ENCODE data around the gene B3GALT6. TPM values are rescaled to one million over a fixed set of nuclear protein-coding genes. Genes with fewer than 3 reads are reported as not detected.

The B3GALT6 gene
- polyA plus RNA-seq, 4 donors: 15.8 to 22.2 (median 20.6) TPM

GRCh38 chr1:1259540-1259939 is 27.5 kb downstream of the B3GALT6 start:
- no peak for DNase-seq (ENCODE audit: low read depth in 4 of 4, low spot score in 3 of 4)

DNA sequence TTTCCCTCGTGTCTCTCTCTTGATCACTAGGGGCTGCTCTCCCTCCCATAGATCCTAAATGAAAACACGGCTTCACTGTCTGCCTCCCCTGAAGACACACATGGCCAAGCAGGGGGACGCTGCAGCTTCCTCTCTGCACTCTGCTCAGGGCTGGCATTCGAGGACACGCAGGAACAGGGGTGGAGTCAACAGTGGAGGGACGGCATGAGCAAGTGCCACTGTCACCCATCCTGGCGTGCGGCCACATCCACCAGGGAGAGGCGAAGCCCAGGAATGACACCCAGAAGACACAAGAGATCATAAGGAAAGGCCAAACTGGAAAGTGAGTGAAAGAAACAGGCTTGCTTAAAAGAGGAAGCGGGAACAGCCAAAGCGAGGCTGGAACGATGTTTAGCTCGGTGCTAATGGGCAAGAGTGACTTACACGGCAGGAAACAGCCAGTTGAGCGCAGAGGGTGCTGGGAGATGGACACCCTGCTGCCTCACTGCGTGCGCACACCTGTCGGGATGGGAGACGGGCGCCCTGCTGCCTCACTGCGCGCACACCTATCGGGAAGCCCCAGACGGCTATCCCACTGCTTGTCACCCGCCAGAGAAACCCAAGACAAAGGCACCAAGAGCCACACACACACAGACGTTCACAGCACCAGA is 28.0 kb downstream of the B3GALT6 start:
- no peak for DNase-seq (ENCODE audit: low read depth in 4 of 4, low spot score in 3 of 4)

GRCh38 chr1:1260843-1261560 is 29.0 kb downstream of the B3GALT6 start:
- no peak for DNase-seq (ENCODE audit: low read depth in 4 of 4, low spot score in 3 of 4)

- DNase-seq (ENCODE audit: low read depth in 4 of 4, low spot score in 3 of 4): no peak
Measured at GRCh38 chr1:1262071-1262470, 30.0 kb downstream of the B3GALT6 start.

DNA sequence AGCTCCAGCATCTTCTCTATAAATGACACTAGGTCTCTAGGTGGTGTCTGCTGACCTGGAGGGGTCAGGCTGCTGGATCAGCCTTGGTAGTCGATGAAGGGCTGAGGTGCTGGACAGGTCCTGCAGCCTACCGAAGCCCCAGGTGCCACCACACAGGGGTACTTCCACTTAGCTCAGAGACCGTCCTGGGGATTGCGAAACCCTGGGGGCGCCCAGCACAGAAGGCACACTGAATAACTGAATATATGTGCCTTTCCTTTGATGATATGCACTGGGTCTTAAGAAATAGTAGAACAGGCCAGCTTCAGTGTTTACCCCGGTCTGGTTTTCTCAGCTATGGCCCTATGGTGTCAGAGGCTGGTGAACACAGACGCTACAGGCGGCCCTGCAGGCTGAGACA is 30.7 kb downstream of the B3GALT6 start:
- DNase-seq (ENCODE audit: low read depth in 4 of 4, low spot score in 3 of 4): no peak

DNA sequence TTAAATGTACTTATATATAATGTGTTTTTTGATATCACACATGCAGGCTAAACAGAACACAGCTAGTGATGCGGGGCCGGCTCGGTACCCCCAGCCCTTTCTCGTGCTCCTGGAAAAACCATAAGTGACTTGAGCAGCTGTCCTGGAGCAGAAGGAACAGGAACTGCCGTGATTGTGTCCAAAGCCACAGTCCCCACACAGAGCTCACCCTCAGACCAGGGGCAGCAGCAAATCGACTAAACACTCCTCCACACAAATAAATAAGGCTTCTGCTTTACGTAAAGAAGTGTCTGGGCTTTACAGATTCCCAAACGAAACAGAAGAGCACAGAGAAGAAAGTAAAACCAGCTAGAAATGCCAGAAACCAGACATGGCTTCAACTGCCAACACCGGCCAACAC is 32.0 kb downstream of the B3GALT6 start:
- DNase-seq (ENCODE audit: low read depth in 4 of 4, low spot score in 3 of 4): no peak

DNA sequence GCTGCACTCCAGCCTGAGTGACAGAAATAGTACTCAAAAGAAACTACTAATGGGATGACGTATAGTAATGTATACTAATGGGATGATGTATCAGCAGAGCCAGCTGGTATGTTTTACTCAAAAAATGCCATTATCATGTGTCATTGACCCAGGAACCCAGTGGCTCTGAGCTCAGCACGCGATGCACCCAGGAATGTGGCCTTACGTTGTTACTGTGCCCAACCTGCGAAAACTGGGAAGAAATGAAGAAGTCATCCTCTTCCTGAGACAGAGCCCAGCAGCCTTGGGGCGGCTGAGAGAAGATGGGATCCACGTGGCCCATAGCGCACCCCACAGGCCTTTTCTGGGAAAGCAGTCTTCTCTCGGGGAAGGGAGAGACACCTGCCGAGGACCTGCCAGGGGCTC is 32.8 kb downstream of the B3GALT6 start:
- no peak for DNase-seq (ENCODE audit: low read depth in 4 of 4, low spot score in 3 of 4)

GRCh38 chr1:1267488-1268283 is 35.6 kb downstream of the B3GALT6 start:
- no peak for DNase-seq (ENCODE audit: low read depth in 4 of 4, low spot score in 3 of 4)

GRCh38 chr1:1268284-1268682 is 36.2 kb downstream of the B3GALT6 start:
- no peak for DNase-seq (ENCODE audit: low read depth in 4 of 4, low spot score in 3 of 4)

DNA sequence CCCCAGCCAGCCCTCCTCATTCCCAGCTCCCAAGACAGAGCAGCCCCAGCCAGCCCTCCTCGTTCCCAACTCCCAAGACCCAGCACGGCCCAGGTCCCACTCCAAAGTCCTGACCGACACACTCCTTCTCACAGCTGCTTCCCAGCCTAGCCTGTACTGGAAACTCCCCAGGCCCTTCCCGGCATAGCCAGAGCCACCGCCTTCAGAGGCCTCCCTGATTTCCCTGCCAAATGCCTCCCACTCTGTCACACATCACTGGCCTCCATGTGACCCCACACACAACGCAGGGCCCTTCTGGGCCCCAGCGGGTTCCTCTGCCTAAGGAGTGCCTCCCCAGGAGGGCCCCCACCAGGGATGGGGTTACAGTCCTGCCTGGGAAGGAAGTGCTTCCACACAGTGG is 38.8 kb downstream of the B3GALT6 start:
- no peak for DNase-seq (ENCODE audit: low read depth in 4 of 4, low spot score in 3 of 4)

GRCh38 chr1:1272341-1273208 is 40.5 kb downstream of the B3GALT6 start:
- no peak for DNase-seq (ENCODE audit: low read depth in 4 of 4, low spot score in 3 of 4)

DNA sequence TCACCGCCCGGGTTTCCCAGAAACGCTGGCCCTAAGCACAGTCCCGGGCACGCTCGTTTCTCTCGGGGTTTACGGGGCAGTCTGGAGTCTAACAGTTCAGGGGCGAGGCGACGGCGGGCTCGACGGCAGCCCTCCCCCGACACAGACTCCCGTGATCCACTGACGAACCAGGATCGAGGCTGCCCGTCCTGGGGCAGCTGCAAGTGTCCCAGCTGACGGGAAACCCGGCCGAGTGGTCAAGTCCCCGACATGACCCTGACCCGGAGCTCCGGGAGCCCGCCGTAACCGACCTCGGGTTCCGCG is 41.1 kb downstream of the B3GALT6 start:
- no peak for DNase-seq (ENCODE audit: low read depth in 4 of 4, low spot score in 3 of 4)

- DNase-seq (ENCODE audit: low read depth in 4 of 4, low spot score in 3 of 4): peak; percentile 54 to 79 (median 77)
Measured at GRCh38 chr1:1273512-1274298, 41.7 kb downstream of the B3GALT6 start, which contains the start of gene UBE2J2. Gene UBE2J2 (minus strand): TSS chr1:1273854. CDS start chr1:1267992, 5,862 bp downstream.

- no peak for DNase-seq (ENCODE audit: low read depth in 4 of 4, low spot score in 3 of 4)
Measured at GRCh38 chr1:1274299-1274930, 42.4 kb downstream of the B3GALT6 start.

GRCh38 chr1:1274931-1275431 is 42.9 kb downstream of the B3GALT6 start:
- DNase-seq (ENCODE audit: low read depth in 4 of 4, low spot score in 3 of 4): no peak

DNA sequence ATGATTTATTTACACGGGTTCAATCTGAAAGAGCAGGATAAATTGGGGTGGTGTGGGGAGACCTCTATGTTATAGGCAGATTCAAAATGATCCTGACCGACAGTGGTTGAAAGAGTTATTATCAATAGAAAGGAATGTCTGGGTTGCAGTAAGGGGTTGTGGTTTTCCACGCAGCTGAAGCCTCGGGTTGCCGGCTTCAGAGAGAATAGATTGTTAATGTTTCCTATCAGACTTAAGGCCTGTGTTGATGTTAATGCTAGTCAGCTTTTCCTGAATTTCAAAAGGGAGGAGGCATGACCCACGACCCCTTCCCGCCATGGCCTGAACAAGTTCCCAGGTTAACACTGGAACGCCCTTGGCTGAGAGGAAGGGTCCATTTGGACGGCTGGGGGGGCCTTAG is 43.8 kb downstream of the B3GALT6 start:
- no peak for DNase-seq (ENCODE audit: low read depth in 4 of 4, low spot score in 3 of 4)

- DNase-seq (ENCODE audit: low read depth in 4 of 4, low spot score in 3 of 4): no peak
Measured at GRCh38 chr1:1278620-1279019, 46.6 kb downstream of the B3GALT6 start.

DNA sequence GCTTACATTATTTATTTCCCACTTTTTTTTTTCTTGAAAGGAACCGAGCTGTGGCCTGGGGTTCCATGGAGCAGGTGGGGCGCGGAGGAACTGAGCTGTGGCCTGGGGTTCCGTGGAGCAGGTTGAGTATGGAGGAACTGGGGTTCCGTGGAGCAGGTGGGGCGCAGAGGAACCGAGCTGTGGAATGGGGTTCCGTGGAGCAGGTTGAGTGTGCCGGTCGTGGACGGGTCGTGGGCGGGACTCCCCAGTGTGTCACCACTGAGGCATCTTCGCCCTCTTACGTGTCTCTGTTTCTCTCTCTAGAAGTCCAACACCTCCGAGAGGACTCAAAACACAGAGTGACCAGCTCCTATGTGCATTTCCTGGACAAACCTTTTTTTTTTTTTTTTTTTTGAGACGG is 47.0 kb downstream of the B3GALT6 start:
- no peak for DNase-seq (ENCODE audit: low read depth in 4 of 4, low spot score in 3 of 4)

GRCh38 chr1:1280782-1281481 is 48.9 kb downstream of the B3GALT6 start:
- DNase-seq (ENCODE audit: low read depth in 4 of 4, low spot score in 3 of 4): no peak

Measured in left renal pelvis (tissue), 4 donors.